ENCODE data around the gene INO80B. TPM values are rescaled to one million over a fixed set of nuclear protein-coding genes. Genes with fewer than 3 reads are reported as not detected.

The INO80B gene
- total and polyA plus RNA-seq, 9 of the 15 experiments (the other 6 are each of a cell fraction or from before 2014, with no cell fraction given), result 0.41 to 22.6 (median 9.0) TPM

DNA sequence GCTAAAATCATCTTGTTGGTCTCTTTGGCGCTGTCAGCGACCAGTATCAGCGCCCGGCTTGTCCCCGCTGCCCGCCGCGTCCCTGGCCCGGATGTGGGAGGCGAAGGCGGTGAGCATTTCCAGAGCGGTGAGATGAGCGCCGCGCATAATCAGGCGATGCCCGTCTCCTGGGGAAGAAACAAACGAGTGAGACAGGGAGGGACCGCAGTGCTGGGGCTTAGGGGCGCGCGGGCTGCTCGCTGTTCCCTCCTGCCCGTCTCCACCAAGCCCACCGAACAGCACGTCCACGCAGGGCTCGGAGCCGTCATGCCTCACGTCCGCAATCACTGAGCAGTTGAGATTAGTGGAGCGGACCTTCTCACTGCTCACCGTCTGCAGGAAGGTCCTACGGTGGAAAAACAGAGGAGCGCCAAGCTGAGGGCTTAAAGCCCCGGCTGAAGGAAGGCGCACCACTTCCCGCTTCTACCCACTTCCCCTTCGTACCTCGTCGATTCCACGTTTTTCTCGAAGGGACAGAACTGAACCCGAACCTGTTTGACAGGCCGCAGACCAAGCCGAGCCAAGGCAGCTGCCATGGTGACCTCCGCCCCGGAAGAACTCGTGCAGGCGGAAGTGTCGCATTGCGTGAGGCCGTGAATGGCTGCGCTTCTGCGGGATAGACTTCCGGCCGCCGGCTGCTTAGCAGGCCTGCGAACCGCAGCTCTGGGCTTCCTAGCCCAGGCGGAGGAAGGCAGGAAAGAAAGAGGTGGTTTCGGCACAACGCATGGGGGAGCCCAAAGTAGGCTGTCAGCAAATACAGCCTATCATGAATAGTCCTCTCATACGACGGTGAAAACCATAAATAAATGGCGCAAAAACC lies 17.4 kb downstream of the INO80B start, which contains the start of gene MRPL53 (continued):
- TF ChIP-seq, protein P1, sequence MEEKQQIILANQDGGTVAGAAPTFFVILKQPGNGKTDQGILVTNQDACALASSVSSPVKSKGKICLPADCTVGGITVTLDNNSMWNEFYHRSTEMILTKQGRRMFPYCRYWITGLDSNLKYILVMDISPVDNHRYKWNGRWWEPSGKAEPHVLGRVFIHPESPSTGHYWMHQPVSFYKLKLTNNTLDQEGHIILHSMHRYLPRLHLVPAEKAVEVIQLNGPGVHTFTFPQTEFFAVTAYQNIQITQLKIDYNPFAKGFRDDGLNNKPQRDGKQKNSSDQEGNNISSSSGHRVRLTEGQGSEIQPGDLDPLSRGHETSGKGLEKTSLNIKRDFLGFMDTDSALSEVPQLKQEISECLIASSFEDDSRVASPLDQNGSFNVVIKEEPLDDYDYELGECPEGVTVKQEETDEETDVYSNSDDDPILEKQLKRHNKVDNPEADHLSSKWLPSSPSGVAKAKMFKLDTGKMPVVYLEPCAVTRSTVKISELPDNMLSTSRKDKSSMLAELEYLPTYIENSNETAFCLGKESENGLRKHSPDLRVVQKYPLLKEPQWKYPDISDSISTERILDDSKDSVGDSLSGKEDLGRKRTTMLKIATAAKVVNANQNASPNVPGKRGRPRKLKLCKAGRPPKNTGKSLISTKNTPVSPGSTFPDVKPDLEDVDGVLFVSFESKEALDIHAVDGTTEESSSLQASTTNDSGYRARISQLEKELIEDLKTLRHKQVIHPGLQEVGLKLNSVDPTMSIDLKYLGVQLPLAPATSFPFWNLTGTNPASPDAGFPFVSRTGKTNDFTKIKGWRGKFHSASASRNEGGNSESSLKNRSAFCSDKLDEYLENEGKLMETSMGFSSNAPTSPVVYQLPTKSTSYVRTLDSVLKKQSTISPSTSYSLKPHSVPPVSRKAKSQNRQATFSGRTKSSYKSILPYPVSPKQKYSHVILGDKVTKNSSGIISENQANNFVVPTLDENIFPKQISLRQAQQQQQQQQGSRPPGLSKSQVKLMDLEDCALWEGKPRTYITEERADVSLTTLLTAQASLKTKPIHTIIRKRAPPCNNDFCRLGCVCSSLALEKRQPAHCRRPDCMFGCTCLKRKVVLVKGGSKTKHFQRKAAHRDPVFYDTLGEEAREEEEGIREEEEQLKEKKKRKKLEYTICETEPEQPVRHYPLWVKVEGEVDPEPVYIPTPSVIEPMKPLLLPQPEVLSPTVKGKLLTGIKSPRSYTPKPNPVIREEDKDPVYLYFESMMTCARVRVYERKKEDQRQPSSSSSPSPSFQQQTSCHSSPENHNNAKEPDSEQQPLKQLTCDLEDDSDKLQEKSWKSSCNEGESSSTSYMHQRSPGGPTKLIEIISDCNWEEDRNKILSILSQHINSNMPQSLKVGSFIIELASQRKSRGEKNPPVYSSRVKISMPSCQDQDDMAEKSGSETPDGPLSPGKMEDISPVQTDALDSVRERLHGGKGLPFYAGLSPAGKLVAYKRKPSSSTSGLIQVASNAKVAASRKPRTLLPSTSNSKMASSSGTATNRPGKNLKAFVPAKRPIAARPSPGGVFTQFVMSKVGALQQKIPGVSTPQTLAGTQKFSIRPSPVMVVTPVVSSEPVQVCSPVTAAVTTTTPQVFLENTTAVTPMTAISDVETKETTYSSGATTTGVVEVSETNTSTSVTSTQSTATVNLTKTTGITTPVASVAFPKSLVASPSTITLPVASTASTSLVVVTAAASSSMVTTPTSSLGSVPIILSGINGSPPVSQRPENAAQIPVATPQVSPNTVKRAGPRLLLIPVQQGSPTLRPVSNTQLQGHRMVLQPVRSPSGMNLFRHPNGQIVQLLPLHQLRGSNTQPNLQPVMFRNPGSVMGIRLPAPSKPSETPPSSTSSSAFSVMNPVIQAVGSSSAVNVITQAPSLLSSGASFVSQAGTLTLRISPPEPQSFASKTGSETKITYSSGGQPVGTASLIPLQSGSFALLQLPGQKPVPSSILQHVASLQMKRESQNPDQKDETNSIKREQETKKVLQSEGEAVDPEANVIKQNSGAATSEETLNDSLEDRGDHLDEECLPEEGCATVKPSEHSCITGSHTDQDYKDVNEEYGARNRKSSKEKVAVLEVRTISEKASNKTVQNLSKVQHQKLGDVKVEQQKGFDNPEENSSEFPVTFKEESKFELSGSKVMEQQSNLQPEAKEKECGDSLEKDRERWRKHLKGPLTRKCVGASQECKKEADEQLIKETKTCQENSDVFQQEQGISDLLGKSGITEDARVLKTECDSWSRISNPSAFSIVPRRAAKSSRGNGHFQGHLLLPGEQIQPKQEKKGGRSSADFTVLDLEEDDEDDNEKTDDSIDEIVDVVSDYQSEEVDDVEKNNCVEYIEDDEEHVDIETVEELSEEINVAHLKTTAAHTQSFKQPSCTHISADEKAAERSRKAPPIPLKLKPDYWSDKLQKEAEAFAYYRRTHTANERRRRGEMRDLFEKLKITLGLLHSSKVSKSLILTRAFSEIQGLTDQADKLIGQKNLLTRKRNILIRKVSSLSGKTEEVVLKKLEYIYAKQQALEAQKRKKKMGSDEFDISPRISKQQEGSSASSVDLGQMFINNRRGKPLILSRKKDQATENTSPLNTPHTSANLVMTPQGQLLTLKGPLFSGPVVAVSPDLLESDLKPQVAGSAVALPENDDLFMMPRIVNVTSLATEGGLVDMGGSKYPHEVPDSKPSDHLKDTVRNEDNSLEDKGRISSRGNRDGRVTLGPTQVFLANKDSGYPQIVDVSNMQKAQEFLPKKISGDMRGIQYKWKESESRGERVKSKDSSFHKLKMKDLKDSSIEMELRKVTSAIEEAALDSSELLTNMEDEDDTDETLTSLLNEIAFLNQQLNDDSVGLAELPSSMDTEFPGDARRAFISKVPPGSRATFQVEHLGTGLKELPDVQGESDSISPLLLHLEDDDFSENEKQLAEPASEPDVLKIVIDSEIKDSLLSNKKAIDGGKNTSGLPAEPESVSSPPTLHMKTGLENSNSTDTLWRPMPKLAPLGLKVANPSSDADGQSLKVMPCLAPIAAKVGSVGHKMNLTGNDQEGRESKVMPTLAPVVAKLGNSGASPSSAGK (IDR thresholded peaks at IDR 0.05), result peak; percentile 56; the same call in 1 of the 2 replicates
- TF ChIP-seq NR4A1 (CRISPR knock-in tag; IDR thresholded peaks at IDR 0.05), result 0 out of 2 replicates have a peak, but pooled peaks have one; percentile 34
- peak; percentile 83 for TF ChIP-seq NR4A1 (tag; IDR thresholded peaks at IDR 0.05)
- no peak for TF ChIP-seq LARP7 (IDR thresholded peaks at IDR 0.05)
- TF ChIP-seq, protein P2, sequence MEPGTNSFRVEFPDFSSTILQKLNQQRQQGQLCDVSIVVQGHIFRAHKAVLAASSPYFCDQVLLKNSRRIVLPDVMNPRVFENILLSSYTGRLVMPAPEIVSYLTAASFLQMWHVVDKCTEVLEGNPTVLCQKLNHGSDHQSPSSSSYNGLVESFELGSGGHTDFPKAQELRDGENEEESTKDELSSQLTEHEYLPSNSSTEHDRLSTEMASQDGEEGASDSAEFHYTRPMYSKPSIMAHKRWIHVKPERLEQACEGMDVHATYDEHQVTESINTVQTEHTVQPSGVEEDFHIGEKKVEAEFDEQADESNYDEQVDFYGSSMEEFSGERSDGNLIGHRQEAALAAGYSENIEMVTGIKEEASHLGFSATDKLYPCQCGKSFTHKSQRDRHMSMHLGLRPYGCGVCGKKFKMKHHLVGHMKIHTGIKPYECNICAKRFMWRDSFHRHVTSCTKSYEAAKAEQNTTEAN (CRISPR knock-in tag; IDR thresholded peaks at IDR 0.05), result no peak
- no peak for TF ChIP-seq BMI1 (IDR thresholded peaks at IDR 0.05; ENCODE audit: low read length)
- TF ChIP-seq KLF13 (tag; IDR thresholded peaks at IDR 0.05; ENCODE audit: borderline replicate concordance, low read depth), result peak; percentile 38
- TF ChIP-seq TAL1 (IDR thresholded peaks at IDR 0.05), result no peak
- peak; percentile 86 for TF ChIP-seq PHF8 (IDR thresholded peaks at IDR 0.05; ENCODE audit: borderline replicate concordance, low read length)
- TF ChIP-seq ZNF253 (CRISPR knock-in tag; conservative IDR thresholded peaks at IDR 0.05), result 0 out of 2 replicates have a peak, but pooled peaks have one; percentile 40
- TF ChIP-seq SRF (CRISPR knock-in tag; IDR thresholded peaks at IDR 0.05), result peak in 1 of 2 experiments; percentile 60; a peak in 2 of 4 replicates
- TF ChIP-seq GTF2A2 (tag; IDR thresholded peaks at IDR 0.05), result no peak
- TF ChIP-seq, protein P3, sequence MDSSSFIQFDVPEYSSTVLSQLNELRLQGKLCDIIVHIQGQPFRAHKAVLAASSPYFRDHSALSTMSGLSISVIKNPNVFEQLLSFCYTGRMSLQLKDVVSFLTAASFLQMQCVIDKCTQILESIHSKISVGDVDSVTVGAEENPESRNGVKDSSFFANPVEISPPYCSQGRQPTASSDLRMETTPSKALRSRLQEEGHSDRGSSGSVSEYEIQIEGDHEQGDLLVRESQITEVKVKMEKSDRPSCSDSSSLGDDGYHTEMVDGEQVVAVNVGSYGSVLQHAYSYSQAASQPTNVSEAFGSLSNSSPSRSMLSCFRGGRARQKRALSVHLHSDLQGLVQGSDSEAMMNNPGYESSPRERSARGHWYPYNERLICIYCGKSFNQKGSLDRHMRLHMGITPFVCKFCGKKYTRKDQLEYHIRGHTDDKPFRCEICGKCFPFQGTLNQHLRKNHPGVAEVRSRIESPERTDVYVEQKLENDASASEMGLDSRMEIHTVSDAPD (CRISPR knock-in tag; IDR thresholded peaks at IDR 0.05), result no peak

Measured in K562 (cell line).